NCI-H2227 (cell line): ENCODE measurements around the gene OLIG3.

Experiments
- DNase-seq: peaks from one replicate; lab custom pipeline; 2025; ENCODE audit not compliant: unreplicated experiment; lab: John Stamatoyannopoulos, UW

OLIG3 gene

GRCh38 chr6:137471986-137472385, 22.2 kb downstream of the OLIG3 start:
- DNase-seq, result no peak

- no peak for DNase-seq
Observed at GRCh38 chr6:137471497-137471896, 22.7 kb downstream of the OLIG3 start.

- DNase-seq, result no peak
Observed at GRCh38 chr6:137467211-137467610, 27.0 kb downstream of the OLIG3 start.

- no peak for DNase-seq
Observed at GRCh38 chr6:137465378-137466009, 28.7 kb downstream of the OLIG3 start.

- no peak for DNase-seq
Observed at GRCh38 chr6:137452333-137452894, 41.8 kb downstream of the OLIG3 start.

- DNase-seq, result no peak
Observed at GRCh38 chr6:137443901-137444300, 50.3 kb downstream of the OLIG3 start.
